HG02610 (cell line): ENCODE results near the gene SPINT2.

Experiments
- ATAC-seq: cut with Tn5 transposase; IDR thresholded peaks from one replicate; pipeline ENCODE4 v1.9.1; 2021; ENCODE audit warnings: mild to moderate bottlenecking, moderate library complexity; ENCODE audit not compliant: unreplicated experiment

The SPINT2 gene

DNA sequence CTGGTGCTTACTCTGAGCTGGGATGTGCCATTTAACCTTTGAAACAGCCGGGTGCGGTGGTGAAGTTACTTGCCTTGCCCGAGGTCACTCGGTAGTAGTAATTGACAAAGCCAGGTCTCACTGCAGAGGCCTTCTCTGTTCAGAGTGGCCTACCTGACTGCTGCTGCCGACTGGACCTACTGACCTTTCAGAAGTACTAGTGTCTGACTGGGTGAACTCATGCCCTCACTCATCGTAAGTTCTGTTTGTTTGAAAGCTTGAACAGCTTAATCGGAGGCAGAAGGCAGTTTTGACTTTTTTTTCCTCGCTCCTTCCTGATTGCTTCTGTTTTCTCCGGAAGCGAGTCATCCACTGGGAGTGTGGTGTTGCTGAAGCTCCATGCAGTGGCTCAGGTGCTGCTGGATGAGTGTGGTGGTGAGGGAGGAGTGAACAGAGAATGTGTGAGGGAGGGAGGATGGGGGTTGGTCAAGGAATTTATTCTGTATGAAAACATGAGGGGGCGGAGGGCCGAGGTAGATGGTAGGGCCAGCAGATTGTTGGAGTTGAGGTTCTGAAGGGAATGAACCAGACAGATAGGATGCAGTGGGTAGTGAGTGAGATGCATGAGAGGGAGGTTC, 2.7 kb downstream of the SPINT2 start:
- no peak for ATAC-seq

GRCh38 chr19:38267761-38268483, 3.5 kb downstream of the SPINT2 start:
- ATAC-seq, result no peak

DNA sequence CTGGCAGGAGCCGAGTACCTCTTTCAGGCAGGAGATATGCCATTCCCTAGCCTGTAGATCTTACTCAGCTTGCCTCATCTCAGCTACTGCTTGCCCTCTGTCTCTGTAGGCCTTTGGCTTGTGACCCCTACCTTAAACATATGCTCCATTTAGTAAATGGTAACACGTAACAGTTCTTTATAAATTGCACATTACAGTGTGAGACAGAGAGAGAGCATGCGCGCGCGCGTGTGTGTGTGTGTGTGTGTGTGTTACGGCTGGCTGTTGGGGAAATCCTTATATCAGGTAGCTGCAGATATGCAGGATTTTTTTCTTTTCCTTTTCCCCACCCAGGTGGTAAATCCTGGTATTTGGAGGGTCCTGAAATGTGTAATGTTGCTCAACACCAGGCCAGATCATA, 4.2 kb downstream of the SPINT2 start:
- ATAC-seq, result no peak

DNA sequence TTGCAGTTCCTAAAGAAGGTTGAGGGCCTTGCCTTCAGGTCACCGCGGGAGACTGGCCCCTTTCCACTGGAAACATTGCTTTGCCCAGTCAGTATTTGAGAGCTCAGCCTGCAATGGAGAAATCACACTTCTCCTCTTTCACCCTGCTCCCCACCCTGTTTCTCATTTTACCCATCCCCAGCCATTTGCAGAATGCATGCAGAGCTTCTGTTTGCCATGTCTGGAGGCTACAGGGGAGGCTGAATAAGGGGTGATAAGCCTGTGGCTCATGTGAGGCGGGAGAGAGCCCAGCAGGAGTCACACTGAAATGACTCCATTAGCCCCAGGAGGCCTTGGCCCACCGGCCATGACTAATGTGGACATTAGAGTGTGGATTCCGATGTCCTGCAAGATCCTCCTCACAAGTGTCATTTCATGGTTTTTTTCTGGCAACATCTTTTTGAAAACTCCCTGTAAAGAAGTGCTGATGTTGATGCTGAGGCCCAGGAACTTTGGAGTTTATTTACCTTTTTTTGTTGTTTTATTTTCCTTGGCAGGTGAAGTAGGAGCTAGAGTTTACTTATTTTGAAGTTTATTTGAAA, 6.3 kb downstream of the SPINT2 start:
- no peak for ATAC-seq

- ATAC-seq, result no peak
Observed at GRCh38 chr19:38273499-38273898, 9.1 kb downstream of the SPINT2 start.

GRCh38 chr19:38274739-38275138, 10.4 kb downstream of the SPINT2 start:
- no peak for ATAC-seq

DNA sequence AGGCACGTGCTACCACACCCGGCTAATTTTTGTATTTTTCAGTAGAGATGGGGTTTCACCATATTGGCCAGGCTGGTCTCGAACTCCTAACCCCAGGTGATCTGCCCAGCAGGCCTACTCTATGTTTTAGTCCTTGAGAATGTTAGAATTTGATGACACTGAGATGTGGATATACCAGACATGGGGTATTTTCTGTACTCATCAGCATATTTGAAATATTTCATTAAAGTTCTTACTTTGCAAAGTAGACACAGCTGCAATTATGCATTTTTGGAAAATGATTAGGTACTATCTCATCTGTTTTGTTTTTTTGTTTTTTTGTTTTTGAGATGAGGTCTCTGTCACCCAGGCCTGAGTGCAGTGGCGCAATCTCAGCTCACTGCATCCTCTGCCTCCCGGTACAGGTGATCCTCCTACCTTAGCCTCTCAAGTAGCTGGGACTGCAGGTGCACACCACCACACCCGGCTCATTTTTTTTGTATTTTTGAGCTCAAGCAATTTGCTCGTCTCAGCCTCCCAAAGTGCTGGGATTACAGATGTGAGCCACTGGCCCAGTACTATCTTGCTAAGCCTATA, 12.7 kb downstream of the SPINT2 start:
- no peak for ATAC-seq

GRCh38 chr19:38277549-38277948, 13.2 kb downstream of the SPINT2 start:
- no peak for ATAC-seq

DNA sequence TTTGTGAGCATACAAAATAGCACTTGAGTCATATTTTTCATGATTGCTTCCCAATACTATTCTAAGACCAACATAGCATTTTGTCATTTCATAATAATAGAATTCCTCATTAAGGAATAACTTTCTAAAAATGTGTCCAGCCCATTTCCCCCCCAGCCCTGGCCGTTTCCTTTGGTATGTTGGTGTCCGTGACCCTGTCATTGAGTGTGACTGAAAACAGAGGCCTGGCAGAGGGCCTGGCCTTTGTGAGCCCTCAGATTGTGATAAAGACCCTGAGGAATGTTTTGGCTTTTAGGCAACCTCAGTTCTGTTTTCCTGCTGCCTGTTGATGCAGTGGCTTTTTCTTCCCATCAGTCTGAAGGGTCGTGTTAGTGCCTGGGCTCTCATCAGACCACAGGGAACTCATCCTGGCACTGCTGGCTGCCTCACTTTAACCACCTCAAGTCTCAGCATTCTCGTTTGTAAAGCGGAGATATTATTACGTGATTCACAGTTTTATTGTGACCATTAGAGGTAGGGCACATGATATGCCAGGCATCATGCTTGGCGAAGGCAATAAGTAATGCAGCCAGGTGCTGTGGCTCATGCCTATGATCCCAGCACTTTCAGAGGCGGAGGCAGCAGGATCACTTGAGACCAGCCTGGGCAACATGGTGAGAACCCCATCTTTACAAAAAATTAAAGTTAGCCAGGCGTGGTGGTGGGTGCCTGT, 13.8 kb downstream of the SPINT2 start:
- no peak for ATAC-seq

DNA sequence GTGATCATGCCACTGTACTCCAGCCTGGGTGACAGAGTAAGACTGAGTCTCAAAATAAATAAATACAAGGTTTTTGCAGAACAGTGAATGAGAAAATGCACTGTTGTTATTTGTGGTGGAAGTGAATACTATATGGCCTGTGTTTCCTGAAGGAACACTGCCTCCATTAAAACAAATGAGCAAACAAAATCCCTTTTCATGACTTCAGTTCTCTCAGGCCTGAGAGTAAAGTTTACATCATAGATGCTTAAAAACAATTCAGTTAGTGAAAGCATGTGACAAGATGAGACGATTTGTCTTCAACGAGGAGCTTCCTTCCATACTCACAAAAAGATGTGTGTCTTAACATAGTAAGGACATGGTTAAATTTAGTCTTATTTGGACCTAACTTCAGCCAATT, 14.4 kb downstream of the SPINT2 start:
- no peak for ATAC-seq

GRCh38 chr19:38280030-38280921, 15.9 kb downstream of the SPINT2 start:
- no peak for ATAC-seq

- no peak for ATAC-seq
Observed at GRCh38 chr19:38281811-38282566, 17.6 kb downstream of the SPINT2 start.

DNA sequence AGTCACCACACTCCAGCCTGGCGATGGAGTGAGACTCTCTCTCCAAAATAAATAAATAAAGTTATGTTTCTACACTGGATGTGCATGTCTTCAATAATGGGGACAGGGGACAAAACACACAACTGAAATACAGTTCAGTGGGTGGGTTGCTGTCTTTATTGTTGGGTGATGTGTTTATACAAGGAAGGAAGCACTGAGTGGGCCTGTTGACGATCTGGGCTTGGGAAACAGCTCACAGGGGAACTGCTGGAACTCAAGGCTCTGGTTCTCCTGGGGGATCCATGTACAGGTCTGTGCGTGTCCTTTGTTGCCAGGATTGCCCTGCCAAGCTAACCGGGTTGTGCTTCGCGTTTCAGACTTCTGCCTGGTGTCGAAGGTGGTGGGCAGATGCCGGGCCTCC, 18.9 kb downstream of the SPINT2 start:
- no peak for ATAC-seq

GRCh38 chr19:38284422-38284821, 20.0 kb downstream of the SPINT2 start:
- no peak for ATAC-seq

DNA sequence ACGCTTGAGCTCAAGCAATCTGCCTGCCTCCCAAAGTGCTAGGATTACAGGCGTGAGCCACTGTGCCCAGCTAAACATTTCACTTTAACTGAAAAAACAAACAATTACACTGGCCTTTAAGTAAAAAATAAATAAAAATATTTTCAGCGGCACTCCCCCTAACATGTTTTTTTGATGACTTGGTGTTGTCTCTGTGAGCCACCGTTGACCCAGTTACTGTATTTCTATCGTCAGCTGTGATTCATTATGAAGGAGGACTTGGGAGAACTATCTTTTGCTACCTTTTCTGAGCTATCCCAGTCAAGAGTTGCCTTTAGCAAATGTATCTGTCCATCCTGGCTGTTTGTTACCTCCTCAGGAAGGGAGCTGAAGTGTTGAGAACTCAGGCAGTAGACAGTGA, 21.2 kb downstream of the SPINT2 start:
- no peak for ATAC-seq

GRCh38 chr19:38287604-38288003, 23.2 kb downstream of the SPINT2 start:
- no peak for ATAC-seq

DNA sequence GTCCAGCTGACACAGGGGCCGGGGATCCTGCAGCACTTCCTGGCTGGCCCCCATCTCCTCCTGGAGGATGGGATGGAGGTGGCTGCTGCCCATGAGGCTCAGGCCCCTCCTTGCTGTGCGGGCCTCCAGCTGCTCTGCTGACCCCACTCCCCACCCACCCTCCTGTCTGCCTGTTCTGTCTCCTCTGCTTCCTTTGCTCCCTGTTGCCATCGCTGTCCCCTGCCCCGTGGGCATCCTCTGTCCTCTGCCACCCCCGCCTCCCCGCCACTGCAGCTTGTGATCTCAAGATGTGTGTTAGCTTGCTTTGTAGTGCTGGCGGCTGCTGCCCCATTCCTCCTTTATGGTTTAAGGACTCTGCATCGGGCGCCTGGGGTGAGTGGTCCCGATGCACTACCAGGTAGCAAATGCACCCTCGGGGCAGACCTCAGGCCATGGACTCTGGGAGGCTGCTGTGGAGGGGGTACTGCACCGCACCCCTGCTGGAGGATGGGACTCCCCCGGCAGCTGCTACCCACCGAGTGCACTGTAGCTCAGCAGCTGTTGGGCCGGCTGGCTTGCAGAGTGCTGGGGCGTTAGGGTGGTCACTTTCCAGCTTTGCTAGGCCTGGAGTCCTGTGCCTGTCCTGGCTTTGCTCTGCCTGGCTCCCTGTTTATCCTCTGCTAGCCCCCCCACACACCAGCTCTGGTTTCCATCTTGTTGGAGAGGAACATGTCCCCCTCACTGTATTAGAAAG, 23.9 kb downstream of the SPINT2 start:
- ATAC-seq, result no peak

- ATAC-seq, result no peak
Observed at GRCh38 chr19:38289955-38290354, 25.6 kb downstream of the SPINT2 start.

DNA sequence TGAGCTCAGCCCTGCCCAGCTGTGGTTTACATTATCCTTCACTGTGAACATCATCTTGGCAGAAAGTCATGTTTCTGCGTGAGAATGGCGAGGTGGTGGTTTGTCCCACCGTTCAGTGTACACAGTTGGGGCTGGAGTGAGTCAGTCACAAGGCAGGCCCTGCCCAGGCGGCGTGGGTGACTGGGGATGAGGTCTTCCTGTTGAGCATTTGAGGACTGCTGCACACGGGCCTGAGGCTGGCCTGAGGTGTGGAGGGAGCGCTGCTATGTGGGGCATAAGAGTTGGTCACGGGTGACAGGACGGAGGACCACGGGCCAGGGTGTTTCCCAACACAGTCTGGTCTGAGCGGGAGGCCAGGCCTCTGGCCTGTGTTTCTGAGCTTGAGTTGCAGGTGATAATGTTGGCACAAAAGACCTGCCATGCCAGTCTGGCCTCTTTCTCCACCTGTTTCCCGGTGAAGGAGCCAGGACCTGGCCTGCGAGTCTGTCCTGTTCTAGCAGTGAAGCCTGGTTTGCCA, 26.3 kb downstream of the SPINT2 start:
- ATAC-seq, result no peak
